ENCODE results near the gene PRDM10. TPM values are rescaled to one million over a fixed set of nuclear protein-coding genes. Genes with fewer than 3 reads are reported as not detected.

PRDM10 gene
- total RNA-seq, 4 donors from 2014 or later = 7.8 to 18.6 (median 9.7) TPM

DNA sequence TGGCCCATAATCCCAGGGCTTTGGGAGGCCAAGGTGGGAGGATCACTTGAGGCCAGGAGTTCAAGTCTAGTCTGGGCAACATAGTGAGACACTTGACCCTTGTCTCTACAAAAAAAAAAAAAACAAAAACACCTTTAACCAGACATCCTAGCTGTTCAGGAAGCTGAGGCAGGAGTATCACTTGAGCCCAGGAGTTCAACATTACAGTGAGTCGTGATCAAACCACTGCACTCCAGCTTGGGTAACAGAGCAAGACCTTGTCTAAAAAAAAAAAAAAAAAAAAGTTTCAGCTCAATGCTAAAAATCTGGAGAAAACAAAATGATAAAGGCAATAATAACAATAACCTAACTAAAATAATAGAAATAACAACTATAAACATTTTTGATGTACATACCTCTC, 44.5 kb upstream of the PRDM10 start:
- H3K4me3 ChIP-seq (replicated peaks in 1 of 3) = no peak overlapping the region
- H3K9me3 ChIP-seq = no peaks in the 10 kb centered on the region
- no peaks in the 10 kb centered on the region for H3K36me3 ChIP-seq
- H3K4me1 ChIP-seq = peaks cover 4 to 6% of the 10 kb centered on the region in 2 donors
- no peak overlapping the region for H3K27ac ChIP-seq
- no peaks in the 10 kb centered on the region for H3K27me3 ChIP-seq
- intact Hi-C loops (cut with DNase I) = no loop called here
- TF ChIP-seq, protein P1, sequence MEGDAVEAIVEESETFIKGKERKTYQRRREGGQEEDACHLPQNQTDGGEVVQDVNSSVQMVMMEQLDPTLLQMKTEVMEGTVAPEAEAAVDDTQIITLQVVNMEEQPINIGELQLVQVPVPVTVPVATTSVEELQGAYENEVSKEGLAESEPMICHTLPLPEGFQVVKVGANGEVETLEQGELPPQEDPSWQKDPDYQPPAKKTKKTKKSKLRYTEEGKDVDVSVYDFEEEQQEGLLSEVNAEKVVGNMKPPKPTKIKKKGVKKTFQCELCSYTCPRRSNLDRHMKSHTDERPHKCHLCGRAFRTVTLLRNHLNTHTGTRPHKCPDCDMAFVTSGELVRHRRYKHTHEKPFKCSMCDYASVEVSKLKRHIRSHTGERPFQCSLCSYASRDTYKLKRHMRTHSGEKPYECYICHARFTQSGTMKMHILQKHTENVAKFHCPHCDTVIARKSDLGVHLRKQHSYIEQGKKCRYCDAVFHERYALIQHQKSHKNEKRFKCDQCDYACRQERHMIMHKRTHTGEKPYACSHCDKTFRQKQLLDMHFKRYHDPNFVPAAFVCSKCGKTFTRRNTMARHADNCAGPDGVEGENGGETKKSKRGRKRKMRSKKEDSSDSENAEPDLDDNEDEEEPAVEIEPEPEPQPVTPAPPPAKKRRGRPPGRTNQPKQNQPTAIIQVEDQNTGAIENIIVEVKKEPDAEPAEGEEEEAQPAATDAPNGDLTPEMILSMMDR (IDR thresholded peaks at IDR 0.05) = no peak
- no peak for TF ChIP-seq POLR2A (IDR thresholded peaks at IDR 0.05)
- no peak for DNase-seq
- WGBS, 2 donors = 26 to 43% methylated on average over 1 of the region's 1 CpG

DNA sequence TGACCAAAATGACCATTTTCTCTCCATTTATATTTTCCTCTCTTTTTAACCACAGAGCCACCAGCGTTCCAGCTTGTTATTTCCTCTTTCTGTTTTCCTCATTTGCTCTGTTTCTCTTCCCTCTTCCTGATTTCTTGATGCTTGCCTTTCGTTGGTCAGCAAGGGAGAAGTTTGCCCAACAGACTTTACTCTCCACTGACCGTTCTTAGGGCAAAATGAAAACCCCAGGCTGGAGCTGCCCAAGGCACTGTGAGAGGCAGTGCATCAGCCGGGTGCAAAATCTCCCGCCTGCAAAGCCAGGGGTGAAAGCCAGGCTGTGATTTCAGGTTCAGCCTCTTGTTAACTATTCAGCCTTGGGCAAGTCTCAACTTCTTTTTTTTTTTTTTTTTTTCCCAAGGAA, 40.9 kb upstream of the PRDM10 start:
- TF ChIP-seq, protein P1 (IDR thresholded peaks at IDR 0.05) = no peak
- no peak for TF ChIP-seq POLR2A (IDR thresholded peaks at IDR 0.05)
- H3K9me3 ChIP-seq = no peaks in the 10 kb centered on the region
- H3K4me1 ChIP-seq = no peaks in the 10 kb centered on the region
- H3K4me3 ChIP-seq (replicated peaks in 1 of 3) = no peak overlapping the region
- no peaks in the 10 kb centered on the region for H3K27me3 ChIP-seq
- intact Hi-C loops (cut with DNase I) = no loop called here
- DNase-seq = no peak
- no peak overlapping the region for H3K27ac ChIP-seq
- 69 to 71% methylated on average over 5 of the region's 5 CpGs for WGBS, 2 donors
- no peaks in the 10 kb centered on the region for H3K36me3 ChIP-seq

DNA sequence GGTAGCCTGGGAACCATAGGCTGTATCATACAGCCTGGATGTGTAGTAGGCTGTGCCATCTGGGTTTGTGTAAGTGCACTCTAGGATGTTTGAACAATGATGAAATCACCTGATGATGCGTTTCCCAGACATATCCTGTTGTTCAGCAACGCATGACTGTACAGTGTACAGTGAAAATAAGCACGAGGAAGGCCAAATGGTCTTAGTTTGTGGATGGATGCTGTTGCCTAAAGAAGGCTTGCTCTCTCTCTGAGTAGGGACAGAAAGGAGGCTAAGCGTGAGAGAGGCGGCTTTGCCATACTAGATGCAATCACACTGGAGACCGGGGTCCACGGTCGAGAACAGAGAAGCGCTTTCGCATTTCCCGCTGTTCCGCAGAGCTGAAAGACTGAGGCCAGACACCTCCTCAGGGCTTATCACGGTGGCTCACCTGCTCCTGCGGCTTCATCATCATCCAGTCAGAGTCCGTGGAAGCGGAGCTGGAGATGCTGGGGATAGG, 39.5 kb upstream of the PRDM10 start:
- Histone ChIP-seq H3K4me3 (replicated peaks in 1 of 3) (no peak overlapping the region), H3K27me3 (no peaks in the 10 kb centered on the region), H3K9me3 (no peaks in the 10 kb centered on the region), H3K4me1 (no peaks in the 10 kb centered on the region), H3K27ac (no peak overlapping the region), H3K36me3 (no peaks in the 10 kb centered on the region)
- 79 to 81% methylated on average over 16 of the region's 16 CpGs for WGBS, 2 donors
- intact Hi-C loops (cut with DNase I) = no loop called here
- TF ChIP-seq, protein P1 (IDR thresholded peaks at IDR 0.05) = no peak
- TF ChIP-seq POLR2A (IDR thresholded peaks at IDR 0.05) = no peak
- no peak for DNase-seq

DNA sequence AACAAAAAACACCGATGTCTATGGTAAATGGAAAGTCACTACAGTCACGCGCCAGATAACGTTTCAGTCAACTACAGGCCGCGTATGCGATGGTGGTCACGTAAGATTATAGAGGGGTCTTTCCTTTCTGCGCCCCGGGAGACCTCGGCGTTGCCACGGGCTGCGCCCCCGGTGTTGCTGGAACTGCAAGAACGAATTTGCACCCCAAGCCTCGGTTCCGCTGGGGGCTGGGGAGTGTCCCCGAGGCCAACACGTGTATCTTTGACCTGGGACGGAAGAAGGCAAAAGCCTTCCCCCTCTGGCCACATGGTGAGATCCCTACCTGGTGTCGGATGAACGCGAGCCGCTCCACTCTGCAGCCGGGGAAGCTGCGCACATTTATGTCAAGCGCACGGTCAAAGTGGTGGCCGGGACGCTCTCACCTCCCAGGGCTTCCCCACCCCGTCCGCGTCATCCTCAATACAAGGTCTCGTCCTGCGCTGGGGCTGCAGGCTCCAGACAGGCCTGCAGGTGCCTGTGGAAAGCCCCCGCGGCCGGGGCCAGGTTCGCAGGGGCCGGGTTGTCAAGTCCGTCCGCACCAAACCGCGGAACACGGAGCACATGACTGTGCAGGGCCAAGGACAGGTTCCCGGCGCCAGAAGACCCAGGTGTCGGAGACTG, 37.8 kb upstream of the PRDM10 start:
- no peak overlapping the region for H3K27ac ChIP-seq
- H3K36me3 ChIP-seq = no peaks in the 10 kb centered on the region
- H3K27me3 ChIP-seq = no peaks in the 10 kb centered on the region
- no peaks in the 10 kb centered on the region for H3K4me1 ChIP-seq
- no peak for DNase-seq
- H3K9me3 ChIP-seq = no peaks in the 10 kb centered on the region
- no peak overlapping the region for H3K4me3 ChIP-seq (replicated peaks in 1 of 3)
- intact Hi-C loops (cut with DNase I) = no loop called here
- 90 to 93% methylated on average over 21 to 22 of the region's 49 CpGs for WGBS, 2 donors
- TF ChIP-seq, protein P1 (IDR thresholded peaks at IDR 0.05) = no peak
- TF ChIP-seq POLR2A (IDR thresholded peaks at IDR 0.05) = no peak

DNA sequence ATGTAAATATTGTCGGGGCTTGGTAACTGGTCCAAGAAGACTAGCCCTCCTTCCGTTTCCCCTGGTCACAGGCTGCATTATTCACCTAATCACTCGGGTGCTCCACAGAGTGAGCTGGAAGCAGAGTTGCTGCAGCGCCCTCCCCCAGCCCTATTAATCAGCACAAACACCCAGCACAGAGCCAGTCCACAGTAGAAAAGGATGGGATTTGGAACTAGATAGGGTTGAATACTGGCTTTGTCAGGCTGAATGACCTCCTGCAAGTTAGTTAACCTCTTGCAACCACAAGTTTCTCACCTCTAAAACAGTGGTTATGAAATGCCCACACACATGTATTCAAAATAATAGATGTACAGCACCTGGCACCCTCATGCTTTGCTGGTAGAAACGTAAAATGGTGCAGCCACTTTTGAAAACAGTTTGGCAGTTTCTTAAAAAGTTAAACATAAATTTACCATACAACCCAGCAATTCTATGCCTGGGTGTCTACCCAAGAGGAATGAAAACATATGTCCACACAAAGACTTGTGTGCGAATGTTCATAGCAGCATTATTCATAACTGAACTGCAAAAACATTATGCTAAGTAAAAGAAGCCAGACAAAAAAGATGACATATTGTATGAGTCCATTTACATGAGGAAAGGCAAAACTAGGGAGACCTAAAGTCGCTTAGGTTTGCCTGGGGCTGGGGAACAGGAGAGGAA, 35.4 kb upstream of the PRDM10 start:
- Histone ChIP-seq H3K27ac (no peak overlapping the region), H3K36me3 (no peaks in the 10 kb centered on the region), H3K4me1 (no peaks in the 10 kb centered on the region), H3K9me3 (no peaks in the 10 kb centered on the region), H3K27me3 (no peaks in the 10 kb centered on the region), H3K4me3 (replicated peaks in 1 of 3) (no peak overlapping the region)
- DNase-seq = no peak
- 72 to 73% methylated on average over 7 of the region's 7 CpGs for WGBS, 2 donors
- intact Hi-C loops (cut with DNase I) = no loop called here
- TF ChIP-seq, protein P1 (IDR thresholded peaks at IDR 0.05) = no peak
- no peak for TF ChIP-seq POLR2A (IDR thresholded peaks at IDR 0.05)
